ENCODE results near the gene CBFA2T2. TPM values are rescaled to one million over a fixed set of nuclear protein-coding genes. Genes with fewer than 3 reads are reported as not detected.
A peak's percentile ranks its signal among the peaks of the same experiment; 100 is the strongest.

The CBFA2T2 gene
- total and polyA plus RNA-seq, 2 donors from 2014 or later, result 5.5 to 17.3 TPM

DNA sequence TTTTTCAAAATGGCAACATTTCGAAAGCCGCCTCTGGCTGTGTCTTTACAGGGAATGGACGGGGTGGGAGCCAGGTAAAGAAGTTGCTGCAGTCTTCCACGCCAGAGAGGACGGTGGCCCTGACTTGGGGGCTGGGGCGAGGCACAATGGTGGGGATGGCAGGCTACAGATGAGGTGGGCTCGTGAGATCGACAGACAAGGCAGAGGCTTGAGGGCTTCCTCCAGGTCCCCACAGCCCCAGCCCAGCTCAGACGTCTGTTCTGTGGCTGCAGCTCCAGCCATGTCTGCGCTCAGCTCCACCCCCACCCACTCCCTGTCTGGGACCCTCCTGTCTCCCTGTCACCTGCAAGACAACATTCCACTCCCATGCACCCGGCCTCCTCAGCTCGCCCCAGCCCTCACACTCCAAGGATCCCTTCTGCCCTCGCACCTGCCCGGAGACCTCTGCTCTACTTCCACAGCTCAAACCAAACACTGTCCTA lies 164.8 kb downstream of the CBFA2T2 start:
- intact Hi-C loops (cut with DNase I), result loop anchor here (10.0 kb wide), 1 partner anchor 200 kb away; no protein-coding TSS in a partner anchor
- peak in 2 of 5 donors; percentile 53 to 59 for DNase-seq
- TF ChIP-seq, protein P1, sequence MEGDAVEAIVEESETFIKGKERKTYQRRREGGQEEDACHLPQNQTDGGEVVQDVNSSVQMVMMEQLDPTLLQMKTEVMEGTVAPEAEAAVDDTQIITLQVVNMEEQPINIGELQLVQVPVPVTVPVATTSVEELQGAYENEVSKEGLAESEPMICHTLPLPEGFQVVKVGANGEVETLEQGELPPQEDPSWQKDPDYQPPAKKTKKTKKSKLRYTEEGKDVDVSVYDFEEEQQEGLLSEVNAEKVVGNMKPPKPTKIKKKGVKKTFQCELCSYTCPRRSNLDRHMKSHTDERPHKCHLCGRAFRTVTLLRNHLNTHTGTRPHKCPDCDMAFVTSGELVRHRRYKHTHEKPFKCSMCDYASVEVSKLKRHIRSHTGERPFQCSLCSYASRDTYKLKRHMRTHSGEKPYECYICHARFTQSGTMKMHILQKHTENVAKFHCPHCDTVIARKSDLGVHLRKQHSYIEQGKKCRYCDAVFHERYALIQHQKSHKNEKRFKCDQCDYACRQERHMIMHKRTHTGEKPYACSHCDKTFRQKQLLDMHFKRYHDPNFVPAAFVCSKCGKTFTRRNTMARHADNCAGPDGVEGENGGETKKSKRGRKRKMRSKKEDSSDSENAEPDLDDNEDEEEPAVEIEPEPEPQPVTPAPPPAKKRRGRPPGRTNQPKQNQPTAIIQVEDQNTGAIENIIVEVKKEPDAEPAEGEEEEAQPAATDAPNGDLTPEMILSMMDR (IDR thresholded peaks at IDR 0.05; ENCODE audit: borderline replicate concordance, extremely low read depth, insufficient read depth), result no peak
- no peak for FAIRE-seq
- H3K27ac ChIP-seq (ENCODE audit: low read depth in 2 of 2, low read length in 2 of 2), result peak overlapping the region; percentile 47 to 48
- H3K36me3 ChIP-seq (ENCODE audit: control insufficient read depth in 2 of 3, insufficient read depth in 3 of 3, low read length in 3 of 3), result no peaks in the 10 kb centered on the region
- peaks cover 5 to 15% (median 11%) of the 10 kb centered on the region in 3 donors for H3K4me1 ChIP-seq (ENCODE audit: control insufficient read depth in 2 of 3, insufficient read depth in 2 of 3, low read depth in 1 of 3, low read length in 3 of 3)
- no peak overlapping the region for H3K9ac ChIP-seq (ENCODE audit: low read length in 3 of 3)
- no peak overlapping the region for H3K4me3 ChIP-seq (ENCODE audit: low read length in 3 of 3)
- no peaks in the 10 kb centered on the region for H3K27me3 ChIP-seq (ENCODE audit: control insufficient read depth, insufficient read depth, low read length)
- no peaks in the 10 kb centered on the region for H3K9me3 ChIP-seq (ENCODE audit: control insufficient read depth in 2 of 3, insufficient read depth in 1 of 3, low read length in 3 of 3)

DNA sequence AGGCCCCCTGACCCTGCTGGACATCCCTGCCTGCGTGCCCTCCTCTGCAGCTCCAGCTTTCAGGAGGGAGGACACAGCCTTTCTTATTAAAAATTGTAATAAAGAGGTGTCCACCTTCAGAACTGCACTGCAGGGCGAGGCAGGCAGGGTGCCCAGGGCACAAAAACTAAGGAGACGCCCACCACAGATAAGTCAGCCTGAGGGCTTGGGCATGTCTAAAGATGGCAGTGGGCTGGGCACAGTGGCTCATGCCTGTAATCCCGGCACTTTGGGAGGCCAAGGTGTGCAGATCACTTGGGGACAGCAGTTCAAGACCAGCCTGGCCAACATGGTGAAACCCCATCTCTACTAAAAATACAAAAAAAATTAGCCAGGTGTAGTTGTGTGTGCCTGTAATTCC lies 165.3 kb downstream of the CBFA2T2 start:
- Histone ChIP-seq H3K4me1 (ENCODE audit: control insufficient read depth in 2 of 3, insufficient read depth in 2 of 3, low read depth in 1 of 3, low read length in 3 of 3) (peaks cover 5 to 15% (median 11%) of the 10 kb centered on the region in 3 donors), H3K27ac (ENCODE audit: low read depth in 2 of 2, low read length in 2 of 2) (peak overlapping the region in 1 of 2 donors; percentile 47), H3K36me3 (ENCODE audit: control insufficient read depth in 2 of 3, insufficient read depth in 3 of 3, low read length in 3 of 3) (no peaks in the 10 kb centered on the region), H3K9me3 (ENCODE audit: control insufficient read depth in 2 of 3, insufficient read depth in 1 of 3, low read length in 3 of 3) (no peaks in the 10 kb centered on the region), H3K27me3 (ENCODE audit: control insufficient read depth, insufficient read depth, low read length) (no peaks in the 10 kb centered on the region), H3K4me3 (ENCODE audit: low read length in 3 of 3) (no peak overlapping the region), H3K9ac (ENCODE audit: low read length in 3 of 3) (no peak overlapping the region)
- DNase-seq, result peak in 1 of 5 donors; percentile 29
- intact Hi-C loops (cut with DNase I), result loop anchor here (10.0 kb wide), 1 partner anchor 200 kb away; no protein-coding TSS in a partner anchor
- FAIRE-seq, result no peak
- TF ChIP-seq, protein P1 (IDR thresholded peaks at IDR 0.05; ENCODE audit: borderline replicate concordance, extremely low read depth, insufficient read depth), result no peak

DNA sequence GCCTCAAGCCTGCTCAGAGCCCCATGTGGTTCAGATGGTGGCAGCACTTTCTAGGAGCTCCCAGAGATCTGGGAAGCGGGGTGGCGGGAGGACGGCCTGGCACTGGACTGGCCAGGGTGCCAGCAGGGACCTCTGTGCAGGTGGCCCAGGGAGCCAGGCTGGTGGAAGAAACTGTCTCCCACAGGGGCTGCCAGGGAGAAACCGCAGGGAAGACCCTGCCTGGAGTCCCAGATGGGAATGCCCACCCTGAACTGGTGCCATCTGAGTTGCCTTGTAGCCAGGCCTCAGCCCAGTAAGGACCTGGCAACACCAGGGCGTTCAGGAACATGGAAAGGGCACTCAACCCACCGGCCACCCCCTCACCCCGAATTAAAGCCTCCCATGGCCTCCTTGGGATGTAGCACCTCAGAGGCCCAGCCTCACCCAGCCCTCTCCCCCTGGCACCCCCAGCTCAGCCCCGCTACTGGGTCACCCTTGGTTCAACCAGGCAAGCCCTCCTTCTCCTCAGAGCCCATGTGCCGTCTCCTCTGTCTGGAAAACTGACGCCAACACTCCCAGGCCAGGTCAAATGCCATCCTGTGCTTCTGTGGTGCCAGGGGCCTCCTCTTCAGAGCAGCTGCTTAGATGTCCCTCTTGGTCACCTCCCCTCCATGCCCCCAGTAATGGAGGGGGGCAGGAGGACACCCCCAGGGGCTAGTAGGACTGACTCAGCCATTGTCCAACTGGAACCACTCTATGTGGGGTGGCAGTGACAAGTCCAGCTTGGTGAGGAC lies 166.3 kb downstream of the CBFA2T2 start:
- FAIRE-seq (no peak), DNase-seq (peak in 1 of 5 donors; percentile 55)
- H3K9me3 ChIP-seq (ENCODE audit: control insufficient read depth in 2 of 3, insufficient read depth in 1 of 3, low read length in 3 of 3), result no peaks in the 10 kb centered on the region
- TF ChIP-seq, protein P1 (IDR thresholded peaks at IDR 0.05; ENCODE audit: borderline replicate concordance, extremely low read depth, insufficient read depth), result no peak
- H3K27me3 ChIP-seq (ENCODE audit: control insufficient read depth, insufficient read depth, low read length), result no peaks in the 10 kb centered on the region
- no peak overlapping the region for H3K9ac ChIP-seq (ENCODE audit: low read length in 3 of 3)
- no peak overlapping the region for H3K27ac ChIP-seq (ENCODE audit: low read depth in 2 of 2, low read length in 2 of 2)
- H3K4me1 ChIP-seq (ENCODE audit: control insufficient read depth in 2 of 3, insufficient read depth in 2 of 3, low read depth in 1 of 3, low read length in 3 of 3), result peaks cover 5 to 12% (median 11%) of the 10 kb centered on the region in 3 donors
- no peaks in the 10 kb centered on the region for H3K36me3 ChIP-seq (ENCODE audit: control insufficient read depth in 2 of 3, insufficient read depth in 3 of 3, low read length in 3 of 3)
- H3K4me3 ChIP-seq (ENCODE audit: low read length in 3 of 3), result no peak overlapping the region
- intact Hi-C loops (cut with DNase I), result loop anchor here (10.0 kb wide), 1 partner anchor 201 kb away; no protein-coding TSS in a partner anchor

Data from kidney (tissue), 14 donors.